AG04449 (cell line): ENCODE data around the gene RELL2.
A peak's percentile ranks its signal among the peaks of the same experiment; 100 is the strongest.

Experiments used
- CTCF ChIA-PET: fragments of 350-600 bp; formaldehyde crosslinking; extraction: SDS; loops from one replicate; lab custom pipeline; 2021; ENCODE audit warnings: antibody characterized with exemption; lab: Yijun Ruan, JAX
- POLR2A ChIA-PET: fragments of 400-600, 350-600 bp; formaldehyde crosslinking; extraction: SDS; loops from one replicate; lab custom pipeline; 2020; ENCODE audit warnings: antibody characterized with exemption, inconsistent platforms; lab: Yijun Ruan, JAX
- DNase-seq: peaks from one replicate; pipeline ENCODE4 v3.0.0-alpha.2; 2010; ENCODE audit warnings: low read depth, low spot score
- H3K4me3 ChIP-seq: 2 replicates; pipeline ENCODE4 v1.5.1; 2011; ENCODE audit warnings: low read depth, mild to moderate bottlenecking, control low read depth, low read length
- TF ChIP-seq, protein P1 (sequence below): IDR thresholded peaks from one replicate; pipeline ENCODE4 v1.5.1; 2011; ENCODE audit warnings: mild to moderate bottlenecking, moderate library complexity, low read length, control low read depth, inconsistent platforms; ENCODE audit not compliant: insufficient read depth; ENCODE audit errors: missing control alignments

RELL2 gene

DNA sequence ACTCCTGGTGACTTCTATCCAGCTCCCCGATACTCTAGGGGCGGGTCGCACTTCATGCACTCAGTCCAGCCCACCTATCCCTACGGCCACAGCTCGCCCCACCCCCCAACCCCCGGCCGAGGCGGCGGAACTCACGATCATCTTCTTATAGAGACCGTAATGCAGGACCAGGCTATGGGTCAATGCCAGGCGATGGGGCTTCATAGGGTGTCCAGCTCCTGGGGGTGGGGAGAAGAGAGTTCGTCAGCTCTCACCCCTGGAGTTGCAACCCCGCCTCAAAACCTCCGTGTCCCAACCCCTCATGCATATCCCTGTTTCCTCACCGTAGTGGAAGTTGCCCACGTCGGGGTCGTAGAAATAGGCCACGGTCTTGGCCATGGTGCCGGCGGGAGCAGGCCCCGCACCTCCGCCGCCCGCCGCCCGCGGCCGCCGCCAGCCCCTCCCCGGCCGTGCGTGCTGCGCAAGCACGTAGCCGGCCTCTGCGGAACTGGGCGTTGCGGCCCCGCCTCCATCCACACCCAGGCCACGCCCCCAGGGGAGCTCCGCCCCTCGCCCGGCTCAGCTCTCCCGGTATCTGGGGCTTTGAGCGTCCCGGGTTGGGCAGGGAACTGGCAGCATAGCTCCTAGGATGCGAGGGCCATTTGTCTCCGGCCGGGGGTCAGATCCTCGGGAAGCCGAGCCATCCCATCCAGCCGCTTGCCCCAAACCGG lies at the start of gene RELL2, which contains the start of gene HDAC3:
Gene RELL2, plus strand, starts transcription at position 585 of the 710 bp plus-strand sequence. CDS start 1,229 bp downstream, outside the sequence.
Gene HDAC3, minus strand, starts transcription at position 437 of the 710 bp plus-strand sequence. Its CDS starts 59 bp downstream, at position 378.
- CTCF ChIA-PET = interaction anchor here (0.6 to 11.9 kb wide), 7 partner anchors 10 to 1490 kb away, joined by 3 to 314 read pairs (median 21); partner anchors contain the start of gene DIAPH1
- no peak for DNase-seq
- POLR2A ChIA-PET = interaction anchor here (0.6 to 2.0 kb wide), 12 partner anchors 11 to 1200 kb away, joined by 3 to 15 read pairs (median 3); partner anchors contain the start of gene DIAPH1
- peak within 1 kb of the TSS; percentile 99 for H3K4me3 ChIP-seq
- TF ChIP-seq, protein P1, sequence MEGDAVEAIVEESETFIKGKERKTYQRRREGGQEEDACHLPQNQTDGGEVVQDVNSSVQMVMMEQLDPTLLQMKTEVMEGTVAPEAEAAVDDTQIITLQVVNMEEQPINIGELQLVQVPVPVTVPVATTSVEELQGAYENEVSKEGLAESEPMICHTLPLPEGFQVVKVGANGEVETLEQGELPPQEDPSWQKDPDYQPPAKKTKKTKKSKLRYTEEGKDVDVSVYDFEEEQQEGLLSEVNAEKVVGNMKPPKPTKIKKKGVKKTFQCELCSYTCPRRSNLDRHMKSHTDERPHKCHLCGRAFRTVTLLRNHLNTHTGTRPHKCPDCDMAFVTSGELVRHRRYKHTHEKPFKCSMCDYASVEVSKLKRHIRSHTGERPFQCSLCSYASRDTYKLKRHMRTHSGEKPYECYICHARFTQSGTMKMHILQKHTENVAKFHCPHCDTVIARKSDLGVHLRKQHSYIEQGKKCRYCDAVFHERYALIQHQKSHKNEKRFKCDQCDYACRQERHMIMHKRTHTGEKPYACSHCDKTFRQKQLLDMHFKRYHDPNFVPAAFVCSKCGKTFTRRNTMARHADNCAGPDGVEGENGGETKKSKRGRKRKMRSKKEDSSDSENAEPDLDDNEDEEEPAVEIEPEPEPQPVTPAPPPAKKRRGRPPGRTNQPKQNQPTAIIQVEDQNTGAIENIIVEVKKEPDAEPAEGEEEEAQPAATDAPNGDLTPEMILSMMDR = no peak

DNA sequence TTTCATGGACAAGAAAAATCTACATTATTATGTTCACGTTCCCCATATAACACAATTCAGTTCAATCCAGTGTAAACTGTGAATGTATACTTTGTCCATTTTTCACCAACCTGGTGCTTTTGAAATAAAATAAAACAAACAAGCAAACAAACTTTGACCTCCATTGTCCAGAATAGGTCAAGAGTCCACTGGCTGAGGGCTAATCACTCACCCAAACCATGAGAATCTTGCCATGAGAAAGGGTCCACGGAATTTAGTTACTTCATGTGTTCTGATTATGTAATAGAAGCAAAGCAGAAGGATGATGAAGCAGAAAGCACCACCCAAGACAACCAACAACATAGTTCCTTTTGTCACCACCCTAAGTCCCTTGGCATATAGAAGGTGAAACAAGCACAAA lies 46.7 kb upstream of the RELL2 start:
- TF ChIP-seq, protein P1 = no peak
- CTCF ChIA-PET = interaction anchor here (0.8 to 9.5 kb wide), 8 partner anchors 8 to 52 kb away, joined by 3 to 413 read pairs (median 20); partner anchors contain the start of gene DIAPH1
- POLR2A ChIA-PET = no interaction called here
- no peak overlapping the region for H3K4me3 ChIP-seq
- DNase-seq = no peak

DNA sequence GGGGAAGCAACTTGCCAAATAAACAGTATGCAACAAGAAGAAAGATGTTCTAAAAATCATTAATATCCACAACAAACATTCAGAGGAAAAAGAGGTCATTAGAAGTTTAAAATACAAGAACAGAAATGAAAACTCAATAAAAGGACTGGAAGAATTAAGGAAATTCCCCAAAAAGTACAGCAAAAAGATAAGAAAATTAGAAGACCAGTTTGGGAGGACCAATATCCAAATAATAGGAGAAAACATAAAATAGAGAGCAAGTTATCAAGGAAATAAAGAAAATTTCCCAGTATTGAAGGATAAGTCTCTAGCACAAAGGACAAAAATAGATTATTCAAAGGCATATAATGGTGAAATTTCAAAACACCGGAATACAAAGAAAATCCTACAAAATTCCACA lies 39.9 kb upstream of the RELL2 start:
- no peak overlapping the region for H3K4me3 ChIP-seq
- DNase-seq = no peak
- TF ChIP-seq, protein P1 = no peak
- POLR2A ChIA-PET = no interaction called here
- CTCF ChIA-PET = interaction anchor here (0.6 to 15.0 kb wide), 8 partner anchors 10 to 364 kb away, joined by 3 to 259 read pairs (median 7); partner anchors contain the start of gene DIAPH1

GRCh38 chr5:141597394-141597793 lies 39.4 kb upstream of the RELL2 start:
- POLR2A ChIA-PET = no interaction called here
- TF ChIP-seq, protein P1 = no peak
- H3K4me3 ChIP-seq = no peak overlapping the region
- no peak for DNase-seq
- CTCF ChIA-PET = interaction anchor here (0.6 to 15.0 kb wide), 9 partner anchors 10 to 364 kb away, joined by 3 to 259 read pairs (median 8); partner anchors contain the start of gene DIAPH1

DNA sequence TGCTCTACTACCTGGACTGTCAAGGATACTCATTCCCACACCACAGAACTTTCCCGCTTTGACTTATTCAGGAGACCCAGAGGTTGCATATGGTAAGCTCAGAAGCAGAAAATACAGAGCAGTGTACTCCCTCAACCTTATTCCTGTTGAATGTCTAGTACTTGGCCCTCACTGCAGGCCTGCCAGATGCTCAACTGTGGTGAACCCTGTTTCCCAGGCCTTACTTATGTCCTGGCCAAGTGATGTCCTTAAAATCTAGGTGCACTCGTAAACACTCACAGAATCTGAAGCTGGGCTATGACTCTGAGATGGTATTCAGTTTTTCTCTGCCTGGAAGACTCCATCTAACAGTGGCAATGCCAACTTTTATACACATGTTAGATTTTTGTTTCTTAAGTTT lies 39.0 kb upstream of the RELL2 start:
- TF ChIP-seq, protein P1 = no peak
- ChIA-PET POLR2A (no interaction called here), CTCF (interaction anchor here (0.7 to 15.0 kb wide), 11 partner anchors 9 to 363 kb away, joined by 3 to 259 read pairs (median 8); partner anchors contain the start of gene DIAPH1)
- H3K4me3 ChIP-seq = no peak overlapping the region
- no peak for DNase-seq
